ENCODE measurements around the gene GRM1. TPM values are rescaled to one million over a fixed set of nuclear protein-coding genes. Genes with fewer than 3 reads are reported as not detected.

The GRM1 gene
- total and polyA plus RNA-seq, 2 donors (not counting 3 experiments of a cell fraction or from before 2014, with no cell fraction given), result 0.07 TPM; not detected in 1

DNA sequence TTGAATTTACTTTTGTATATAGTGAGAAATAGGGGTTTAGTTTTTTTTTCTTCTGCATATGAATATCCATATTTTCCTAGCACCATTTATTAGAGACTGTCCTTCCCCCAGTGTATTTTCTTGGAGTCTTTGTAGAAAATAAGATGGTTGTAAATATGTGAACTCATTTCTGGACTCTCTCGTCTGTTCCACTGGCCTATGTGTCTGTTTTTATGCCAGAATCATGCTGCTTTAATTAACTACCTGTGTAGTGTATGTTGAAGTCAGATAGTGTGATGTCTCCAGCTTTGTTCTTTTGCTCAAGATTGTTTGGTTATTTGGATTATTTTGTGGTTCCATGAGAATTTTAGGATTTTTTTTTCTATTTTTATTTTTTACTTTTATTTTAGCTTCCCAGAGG, 338.2 kb downstream of the GRM1 start:
- Histone ChIP-seq H3K4me2 (ENCODE audit: insufficient read depth, low read length) (no peak overlapping the region), H3K4me1 (ENCODE audit: control insufficient read depth, extremely low read depth, insufficient read depth, low read length) (peaks cover 3% of the 10 kb centered on the region), H3K36me3 (ENCODE audit: control insufficient read depth in 2 of 2, extremely low read depth in 1 of 2, insufficient read depth in 2 of 2, low read length in 2 of 2) (no peaks in the 10 kb centered on the region), H2AFZ (ENCODE audit: low read depth, low read length) (no peak overlapping the region), H3K9me1 (replicated peaks; ENCODE audit: control insufficient read depth, extremely low read depth, insufficient read depth, low read length) (no peaks in the 10 kb centered on the region), H3K27ac (ENCODE audit: insufficient read depth, low read depth, low read length) (no peak overlapping the region), H3K27me3 (ENCODE audit: control insufficient read depth in 2 of 2, insufficient read depth in 2 of 2, low read length in 2 of 2) (no peaks in the 10 kb centered on the region), H4K20me1 (replicated peaks; ENCODE audit: control insufficient read depth, extremely low read depth, insufficient read depth, low read length) (no peaks in the 10 kb centered on the region), H3K4me3 (replicated peaks in 1 of 3; ENCODE audit: insufficient read depth in 1 of 3, low read depth in 1 of 3, low read length in 3 of 3) (no peak overlapping the region), H3K9ac (replicated peaks; ENCODE audit: extremely low read depth, insufficient read depth, low read length) (no peak overlapping the region), H3K9me3 (replicated peaks; ENCODE audit: control insufficient read depth, insufficient read depth, low read length) (no peaks in the 10 kb centered on the region), H3K79me2 (ENCODE audit: control insufficient read depth, insufficient read depth, low read length) (no peaks in the 10 kb centered on the region)
- no TSS peak for BruUV-seq (replicated peaks)
- intact Hi-C loops (cut with micrococcal nuclease) (no loop called here), dilution Hi-C loops (cut with MboI; ENCODE audit: extremely low pct_ligation_motif_present, low sequenced_read_pairs) (no loop called here)
- CTCF ChIA-PET, result interaction anchor here (1.1 kb wide), 2 partner anchors 9 to 12 kb away, joined by 3 read pairs; no protein-coding TSS in a partner anchor
- DNase-seq (ENCODE audit: low read depth, low spot score) (no peak), FAIRE-seq (no peak)
- POLR2A ChIA-PET, result no interaction called here
- TF ChIP-seq POLR2AphosphoS5 (IDR thresholded peaks at IDR 0.05; ENCODE audit: insufficient read depth, low read depth, low read length) (no peak), FOS (IDR thresholded peaks at IDR 0.05; ENCODE audit: borderline replicate concordance, insufficient read depth, low read length) (no peak), EZH2 (IDR thresholded peaks at IDR 0.05; ENCODE audit: borderline replicate concordance, low read depth, low read length, severe bottlenecking) (no peak), MYC (IDR thresholded peaks at IDR 0.05; ENCODE audit: low read depth, low read length) (no peak), POLR2A (IDR thresholded peaks at IDR 0.05; ENCODE audit: low read depth, low read length) (no peak), GATA2 (IDR thresholded peaks at IDR 0.05; ENCODE audit: insufficient read depth, insufficient read length, low read depth, low read length) (no peak), JUN (IDR thresholded peaks at IDR 0.05; ENCODE audit: borderline replicate concordance, insufficient read depth, insufficient read length, low read depth) (no peak), MAX (IDR thresholded peaks at IDR 0.05; ENCODE audit: insufficient read depth, insufficient read length) (no peak)
- TF ChIP-seq, protein P1, sequence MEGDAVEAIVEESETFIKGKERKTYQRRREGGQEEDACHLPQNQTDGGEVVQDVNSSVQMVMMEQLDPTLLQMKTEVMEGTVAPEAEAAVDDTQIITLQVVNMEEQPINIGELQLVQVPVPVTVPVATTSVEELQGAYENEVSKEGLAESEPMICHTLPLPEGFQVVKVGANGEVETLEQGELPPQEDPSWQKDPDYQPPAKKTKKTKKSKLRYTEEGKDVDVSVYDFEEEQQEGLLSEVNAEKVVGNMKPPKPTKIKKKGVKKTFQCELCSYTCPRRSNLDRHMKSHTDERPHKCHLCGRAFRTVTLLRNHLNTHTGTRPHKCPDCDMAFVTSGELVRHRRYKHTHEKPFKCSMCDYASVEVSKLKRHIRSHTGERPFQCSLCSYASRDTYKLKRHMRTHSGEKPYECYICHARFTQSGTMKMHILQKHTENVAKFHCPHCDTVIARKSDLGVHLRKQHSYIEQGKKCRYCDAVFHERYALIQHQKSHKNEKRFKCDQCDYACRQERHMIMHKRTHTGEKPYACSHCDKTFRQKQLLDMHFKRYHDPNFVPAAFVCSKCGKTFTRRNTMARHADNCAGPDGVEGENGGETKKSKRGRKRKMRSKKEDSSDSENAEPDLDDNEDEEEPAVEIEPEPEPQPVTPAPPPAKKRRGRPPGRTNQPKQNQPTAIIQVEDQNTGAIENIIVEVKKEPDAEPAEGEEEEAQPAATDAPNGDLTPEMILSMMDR (IDR thresholded peaks at IDR 0.05; ENCODE audit: extremely low read depth in 1 of 2, insufficient read depth in 1 of 2, low read depth in 1 of 2, low read length in 2 of 2), result no peak

Data from endothelial cell of umbilical vein (primary cell).